Activated CD8-positive, alpha-beta T cell treated with anti-CD3 and anti-CD28 coated beads, Interleukin-2, amount 10 ng/mL, durations not matched to agents 7 days and 5 days (primary cell): ENCODE results near the gene COL9A2. TPM values are rescaled to one million over a fixed set of nuclear protein-coding genes. Genes with fewer than 3 reads are reported as not detected.

Experiments
- ATAC-seq: fragments of 150-1000 bp; cut with Tn5 transposase; one replicate; pipeline ENCODE4 v1.10.0; 2021; ENCODE audit warnings: moderate library complexity
- CTCF ChIA-PET: fragments of 350-600 bp; sonication (Branson Sonifier 250); formaldehyde crosslinking; loops from one replicate; lab custom pipeline; 2021; ENCODE audit warnings: antibody characterized with exemption; lab: Charles Lee
- POLR2A ChIA-PET: fragments of 350-600 bp; sonication (Branson Sonifier 250); formaldehyde crosslinking; loops from one replicate; lab custom pipeline; 2021; ENCODE audit warnings: antibody characterized with exemption; lab: Charles Lee
- DNase-seq: peaks from one replicate; pipeline ENCODE4 v3.0.0-alpha.2; 2020
- H3K27ac Mint-ChIP-seq: one replicate; pipeline ENCODE4 v1.8.0; 2021; ENCODE audit warnings: mild to moderate bottlenecking, mixed read lengths
- H3K27me3 Mint-ChIP-seq: one replicate; pipeline ENCODE4 v1.8.0; 2021; ENCODE audit warnings: low read depth, mixed read lengths
- H3K36me3 Mint-ChIP-seq: one replicate; pipeline ENCODE4 v1.8.0; 2021; ENCODE audit warnings: low read depth, mixed read lengths
- H3K4me1 Mint-ChIP-seq: one replicate; pipeline ENCODE4 v1.8.0; 2021; ENCODE audit warnings: low read depth, mixed read lengths
- H3K4me3 Mint-ChIP-seq: one replicate; pipeline ENCODE4 v1.8.0; 2021; ENCODE audit warnings: mild to moderate bottlenecking, mixed read lengths
- H3K9me3 Mint-ChIP-seq: one replicate; pipeline ENCODE4 v1.8.0; 2022; ENCODE audit warnings: mixed read lengths; ENCODE audit not compliant: insufficient read depth
- total RNA-seq, 2 experiments: library from RNA; stranded (reverse); gene quantifications; one replicate each; pipeline ENCODE4 v1.2.3, GENCODE V29; 2021

COL9A2 gene
- total RNA-seq, 2 experiments from 2014 or later = 2.4 to 2.5 TPM

GRCh38 chr1:40270152-40270834 lies 46.8 kb downstream of the COL9A2 start:
- POLR2A ChIA-PET = no interaction called here
- CTCF ChIA-PET = interaction anchor here (0.6 to 2.6 kb wide), 3 partner anchors 45 to 126 kb away, joined by 3 to 9 read pairs (median 3); no protein-coding TSS in a partner anchor

GRCh38 chr1:40268211-40268610 lies 48.9 kb downstream of the COL9A2 start:
- H3K4me3 Mint-ChIP-seq = no peak overlapping the region
- peaks cover 8% of the 10 kb centered on the region for H3K4me1 Mint-ChIP-seq
- no peak for ATAC-seq
- CTCF ChIA-PET = interaction anchor here (2.6 kb wide), 1 partner anchor 47 kb away, joined by 9 read pairs; no protein-coding TSS in a partner anchor
- peaks cover 42% of the 10 kb centered on the region for H3K36me3 Mint-ChIP-seq
- POLR2A ChIA-PET = interaction anchor here (1.2 kb wide), 1 partner anchor 60 kb away, joined by 4 read pairs; no protein-coding TSS in a partner anchor
- no peak overlapping the region for H3K27ac Mint-ChIP-seq
- H3K27me3 Mint-ChIP-seq = no peaks in the 10 kb centered on the region
- no peaks in the 10 kb centered on the region for H3K9me3 Mint-ChIP-seq
- no peak for DNase-seq

More at GRCh38 chr1:40270152-40270834, 46.8 kb downstream of the COL9A2 start:
- Mint-ChIP-seq H3K36me3 (peaks cover 49% of the 10 kb centered on the region), H3K27me3 (no peaks in the 10 kb centered on the region), H3K4me3 (no peak overlapping the region), H3K27ac (peak overlapping the region; percentile 27), H3K4me1 (peaks cover 2% of the 10 kb centered on the region), H3K9me3 (no peaks in the 10 kb centered on the region)
- ATAC-seq (no peak), DNase-seq (no peak)

- Mint-ChIP-seq H3K4me1 (peaks cover 11% of the 10 kb centered on the region), H3K27me3 (no peaks in the 10 kb centered on the region), H3K36me3 (peaks cover 41% of the 10 kb centered on the region), H3K9me3 (no peaks in the 10 kb centered on the region), H3K4me3 (no peak overlapping the region), H3K27ac (no peak overlapping the region)
- ChIA-PET POLR2A (interaction anchor here (1.2 kb wide), 1 partner anchor 61 kb away, joined by 4 read pairs; no protein-coding TSS in a partner anchor), CTCF (interaction anchor here (2.6 kb wide), 1 partner anchor 48 kb away, joined by 9 read pairs; no protein-coding TSS in a partner anchor)
- ATAC-seq (no peak), DNase-seq (no peak)
These were observed 49.3 kb downstream of the COL9A2 start for GRCh38 chr1:40267767-40268187.

- ATAC-seq (no peak), DNase-seq (no peak)
- H3K4me1 Mint-ChIP-seq = peaks cover 13% of the 10 kb centered on the region
- ChIA-PET POLR2A (interaction anchor here (0.6 to 1.2 kb wide), 2 partner anchors 10 to 61 kb away, joined by 3 to 4 read pairs; no protein-coding TSS in a partner anchor), CTCF (interaction anchor here (0.6 to 2.0 kb wide), 4 partner anchors 48 to 123 kb away, joined by 3 to 9 read pairs (median 4); no protein-coding TSS in a partner anchor)
- H3K27ac Mint-ChIP-seq = no peak overlapping the region
- H3K27me3 Mint-ChIP-seq = no peaks in the 10 kb centered on the region
- no peaks in the 10 kb centered on the region for H3K9me3 Mint-ChIP-seq
- H3K36me3 Mint-ChIP-seq = peaks cover 41% of the 10 kb centered on the region
- H3K4me3 Mint-ChIP-seq = no peak overlapping the region
These were observed 50.1 kb downstream of the COL9A2 start for GRCh38 chr1:40266786-40267535.

- ChIA-PET POLR2A (interaction anchor here (0.6 kb wide), 1 partner anchor 9 kb away, joined by 3 read pairs; no protein-coding TSS in a partner anchor), CTCF (interaction anchor here (0.8 to 2.2 kb wide), 5 partner anchors 49 to 113 kb away, joined by 3 to 9 read pairs (median 4); no protein-coding TSS in a partner anchor)
- no peak overlapping the region for H3K4me3 Mint-ChIP-seq
- no peak overlapping the region for H3K27ac Mint-ChIP-seq
- DNase-seq = no peak
- H3K27me3 Mint-ChIP-seq = no peaks in the 10 kb centered on the region
- peaks cover 20% of the 10 kb centered on the region for H3K4me1 Mint-ChIP-seq
- no peaks in the 10 kb centered on the region for H3K9me3 Mint-ChIP-seq
- peaks cover 44% of the 10 kb centered on the region for H3K36me3 Mint-ChIP-seq
- ATAC-seq = no peak
These were observed 51.2 kb downstream of the COL9A2 start for GRCh38 chr1:40265919-40266318.

GRCh38 chr1:40265298-40265697 lies 51.8 kb downstream of the COL9A2 start:
- Mint-ChIP-seq H3K36me3 (peaks cover 45% of the 10 kb centered on the region), H3K9me3 (no peaks in the 10 kb centered on the region), H3K4me3 (no peak overlapping the region), H3K4me1 (peaks cover 26% of the 10 kb centered on the region), H3K27me3 (no peaks in the 10 kb centered on the region), H3K27ac (no peak overlapping the region)
- ChIA-PET CTCF (interaction anchor here (1.0 to 2.2 kb wide), 4 partner anchors 24 to 112 kb away, joined by 3 to 9 read pairs (median 6); no protein-coding TSS in a partner anchor), POLR2A (interaction anchor here (1.4 kb wide), 1 partner anchor 50 kb away, joined by 4 read pairs; no protein-coding TSS in a partner anchor)
- ATAC-seq (no peak), DNase-seq (no peak)

GRCh38 chr1:40264354-40264781 lies 52.7 kb downstream of the COL9A2 start:
- ATAC-seq (no peak), DNase-seq (no peak)
- peaks cover 44% of the 10 kb centered on the region for H3K36me3 Mint-ChIP-seq
- peaks cover 33% of the 10 kb centered on the region for H3K4me1 Mint-ChIP-seq
- no peak overlapping the region for H3K27ac Mint-ChIP-seq
- H3K27me3 Mint-ChIP-seq = no peaks in the 10 kb centered on the region
- no peak overlapping the region for H3K4me3 Mint-ChIP-seq
- H3K9me3 Mint-ChIP-seq = no peaks in the 10 kb centered on the region
- POLR2A ChIA-PET = interaction anchor here (1.4 kb wide), 1 partner anchor 51 kb away, joined by 4 read pairs; no protein-coding TSS in a partner anchor
- CTCF ChIA-PET = interaction anchor here (1.0 to 2.2 kb wide), 5 partner anchors 9 to 120 kb away, joined by 3 to 7 read pairs (median 4); no protein-coding TSS in a partner anchor

GRCh38 chr1:40258445-40258769 lies 58.7 kb downstream of the COL9A2 start:
- DNase-seq (no peak), ATAC-seq (no peak)
- ChIA-PET CTCF (interaction anchor here (1.0 to 1.3 kb wide), 2 partner anchors 75 to 126 kb away, joined by 3 to 4 read pairs; no protein-coding TSS in a partner anchor), POLR2A (interaction anchor here (0.6 to 1.8 kb wide), 7 partner anchors 15 to 218 kb away, joined by 3 to 21 read pairs (median 5); partner anchors contain the start of genes CAP1 and RLF)
- Mint-ChIP-seq H3K27ac (peak overlapping the region; percentile 100), H3K36me3 (peaks cover 45% of the 10 kb centered on the region), H3K4me1 (peaks cover 51% of the 10 kb centered on the region), H3K27me3 (no peaks in the 10 kb centered on the region), H3K4me3 (peak overlapping the region; percentile 99), H3K9me3 (no peaks in the 10 kb centered on the region)

- POLR2A ChIA-PET = interaction anchor here (0.6 to 1.8 kb wide), 11 partner anchors 12 to 218 kb away, joined by 3 to 21 read pairs (median 5); partner anchors contain the start of genes CAP1, RLF and SMAP2
- Mint-ChIP-seq H3K36me3 (peaks cover 42% of the 10 kb centered on the region), H3K27me3 (no peaks in the 10 kb centered on the region), H3K4me3 (peak within 1 kb of the TSS; percentile 99), H3K9me3 (no peaks in the 10 kb centered on the region), H3K27ac (peak within 1 kb of the TSS; percentile 100), H3K4me1 (peaks cover 49% of the 10 kb centered on the region)
- ATAC-seq (peak; percentile 96), DNase-seq (peak; percentile 98)
- CTCF ChIA-PET = interaction anchor here (0.7 to 3.0 kb wide), 6 partner anchors 60 to 126 kb away, joined by 3 to 15 read pairs (median 3); no protein-coding TSS in a partner anchor
These were observed 59.2 kb downstream of the COL9A2 start, which contains the start of gene ZMPSTE24 for GRCh38 chr1:40257688-40258444. TSS of gene ZMPSTE24 (plus strand) at chr1:40258236. CDS start at chr1:40258272, 36 bp downstream.

GRCh38 chr1:40257313-40257687 lies 59.8 kb downstream of the COL9A2 start:
- H3K4me1 Mint-ChIP-seq = peaks cover 52% of the 10 kb centered on the region
- H3K36me3 Mint-ChIP-seq = peaks cover 38% of the 10 kb centered on the region
- ATAC-seq (no peak), DNase-seq (no peak)
- H3K27ac Mint-ChIP-seq = peak overlapping the region; percentile 100
- CTCF ChIA-PET = interaction anchor here (0.7 to 3.0 kb wide), 8 partner anchors 60 to 217 kb away, joined by 3 to 15 read pairs (median 3); partner anchors contain the start of gene CAP1
- H3K9me3 Mint-ChIP-seq = no peaks in the 10 kb centered on the region
- peak overlapping the region; percentile 99 for H3K4me3 Mint-ChIP-seq
- no peaks in the 10 kb centered on the region for H3K27me3 Mint-ChIP-seq
- POLR2A ChIA-PET = interaction anchor here (0.7 to 1.9 kb wide), 14 partner anchors 9 to 217 kb away, joined by 3 to 21 read pairs (median 4); partner anchors contain the start of genes CAP1, RLF and SMAP2
